ENCODE data around the gene SS18L1. TPM values are rescaled to one million over a fixed set of nuclear protein-coding genes. Genes with fewer than 3 reads are reported as not detected.

Gene SS18L1
- total RNA-seq, 4 donors from 2014 or later: 12.4 to 23.1 (median 13.7) TPM

DNA sequence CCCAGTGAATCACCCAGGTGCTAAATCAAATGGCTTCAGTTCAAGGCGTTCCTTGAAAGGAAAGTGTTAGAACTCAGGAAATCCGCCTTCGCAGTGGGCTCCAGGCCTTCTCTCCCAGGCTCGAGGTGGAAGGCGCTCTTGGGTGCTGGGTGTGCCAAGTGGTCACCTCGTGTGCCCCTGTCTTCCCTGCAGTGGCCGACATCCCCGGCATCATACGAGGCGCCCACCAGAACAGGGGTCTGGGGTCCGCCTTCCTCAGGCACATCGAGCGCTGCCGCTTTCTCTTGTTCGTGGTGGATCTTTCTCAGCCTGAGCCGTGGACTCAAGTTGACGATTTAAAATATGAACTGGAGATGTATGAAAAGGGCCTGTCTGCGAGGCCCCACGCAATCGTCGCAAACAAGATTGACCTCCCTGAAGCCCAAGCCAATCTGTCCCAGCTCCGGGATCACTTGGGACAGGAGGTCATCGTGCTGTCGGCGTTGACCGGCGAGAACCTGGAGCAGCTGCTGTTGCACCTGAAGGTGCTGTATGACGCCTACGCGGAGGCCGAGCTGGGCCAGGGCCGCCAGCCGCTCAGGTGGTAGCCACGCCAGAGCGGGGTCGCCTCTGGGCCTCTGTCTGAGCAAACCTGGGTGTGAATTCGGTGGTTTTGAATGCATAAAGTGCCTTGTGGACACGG is 57.1 kb downstream of the SS18L1 start:
- Histone ChIP-seq H3K4me3 (no peak overlapping the region), H3K36me3 (peaks cover 0 to 90% (median 11%) of the 10 kb centered on the region in 3 donors), H3K27ac (no peak overlapping the region), H3K27me3 (no peaks in the 10 kb centered on the region), H3K9me3 (no peaks in the 10 kb centered on the region), H3K4me1 (no peaks in the 10 kb centered on the region)
- DNase-seq (ENCODE audit: low spot score in 2 of 2): no peak
- TF ChIP-seq EP300 (IDR thresholded peaks at IDR 0.05) (no peak), POLR2A (IDR thresholded peaks at IDR 0.05) (no peak)
- TF ChIP-seq, protein P1, sequence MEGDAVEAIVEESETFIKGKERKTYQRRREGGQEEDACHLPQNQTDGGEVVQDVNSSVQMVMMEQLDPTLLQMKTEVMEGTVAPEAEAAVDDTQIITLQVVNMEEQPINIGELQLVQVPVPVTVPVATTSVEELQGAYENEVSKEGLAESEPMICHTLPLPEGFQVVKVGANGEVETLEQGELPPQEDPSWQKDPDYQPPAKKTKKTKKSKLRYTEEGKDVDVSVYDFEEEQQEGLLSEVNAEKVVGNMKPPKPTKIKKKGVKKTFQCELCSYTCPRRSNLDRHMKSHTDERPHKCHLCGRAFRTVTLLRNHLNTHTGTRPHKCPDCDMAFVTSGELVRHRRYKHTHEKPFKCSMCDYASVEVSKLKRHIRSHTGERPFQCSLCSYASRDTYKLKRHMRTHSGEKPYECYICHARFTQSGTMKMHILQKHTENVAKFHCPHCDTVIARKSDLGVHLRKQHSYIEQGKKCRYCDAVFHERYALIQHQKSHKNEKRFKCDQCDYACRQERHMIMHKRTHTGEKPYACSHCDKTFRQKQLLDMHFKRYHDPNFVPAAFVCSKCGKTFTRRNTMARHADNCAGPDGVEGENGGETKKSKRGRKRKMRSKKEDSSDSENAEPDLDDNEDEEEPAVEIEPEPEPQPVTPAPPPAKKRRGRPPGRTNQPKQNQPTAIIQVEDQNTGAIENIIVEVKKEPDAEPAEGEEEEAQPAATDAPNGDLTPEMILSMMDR (IDR thresholded peaks at IDR 0.05): no peak
- WGBS, 2 donors: 90 to 93% methylated on average over 28 to 37 of the region's 38 CpGs

DNA sequence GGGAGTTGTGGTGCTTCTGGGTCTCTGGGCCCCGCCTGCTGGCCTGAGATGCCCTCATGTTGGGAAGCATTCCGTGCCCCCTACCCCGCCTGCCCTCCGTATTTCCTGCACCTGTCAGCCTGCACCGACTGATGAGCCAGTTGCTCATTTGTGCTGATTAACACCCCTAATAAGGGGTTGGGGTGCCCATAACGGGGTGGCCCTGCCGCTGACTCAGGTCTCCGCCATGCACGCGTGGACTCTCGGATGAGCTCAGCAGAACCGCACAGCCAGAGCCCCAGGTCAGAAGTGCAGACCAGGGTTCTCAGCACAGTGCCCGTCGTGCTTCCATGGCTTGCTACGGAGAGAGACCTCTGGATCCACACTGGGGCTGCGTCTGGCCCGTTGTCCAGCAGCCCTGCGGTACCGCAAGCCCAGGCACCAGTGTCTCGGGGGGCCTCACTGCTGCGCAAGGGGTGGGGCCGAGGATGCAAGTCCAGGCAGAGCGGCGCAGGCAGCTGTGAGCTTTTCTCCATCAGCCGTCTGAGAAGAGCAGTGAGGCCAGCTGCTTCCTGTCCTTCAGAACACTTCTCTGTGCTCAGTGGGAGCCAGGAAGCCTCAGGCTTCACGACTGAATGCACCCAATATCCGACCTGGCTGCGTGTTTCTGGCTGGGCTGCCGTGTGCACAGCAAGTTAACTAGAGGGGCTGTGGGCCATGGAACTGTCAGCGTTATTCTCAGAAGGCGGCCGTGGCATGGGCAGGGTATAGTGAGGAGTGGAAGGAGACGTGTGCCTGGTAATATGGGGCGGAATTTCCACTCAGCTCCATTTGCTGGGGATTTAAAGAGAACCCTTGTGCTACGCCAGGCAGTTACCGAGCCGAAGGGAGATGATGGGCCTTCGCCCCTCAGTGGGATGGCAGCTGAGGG is 57.9 kb downstream of the SS18L1 start:
- Histone ChIP-seq H3K36me3 (peaks cover 0 to 82% (median 11%) of the 10 kb centered on the region in 3 donors), H3K4me1 (no peaks in the 10 kb centered on the region), H3K27ac (no peak overlapping the region), H3K27me3 (no peaks in the 10 kb centered on the region), H3K4me3 (no peak overlapping the region), H3K9me3 (no peaks in the 10 kb centered on the region)
- no peak for DNase-seq (ENCODE audit: low spot score in 2 of 2)
- TF ChIP-seq POLR2A (IDR thresholded peaks at IDR 0.05) (no peak), EP300 (IDR thresholded peaks at IDR 0.05) (no peak)
- TF ChIP-seq, protein P1 (IDR thresholded peaks at IDR 0.05): no peak
- 90% methylated on average over 33 of the region's 38 CpGs for WGBS, 2 donors

DNA sequence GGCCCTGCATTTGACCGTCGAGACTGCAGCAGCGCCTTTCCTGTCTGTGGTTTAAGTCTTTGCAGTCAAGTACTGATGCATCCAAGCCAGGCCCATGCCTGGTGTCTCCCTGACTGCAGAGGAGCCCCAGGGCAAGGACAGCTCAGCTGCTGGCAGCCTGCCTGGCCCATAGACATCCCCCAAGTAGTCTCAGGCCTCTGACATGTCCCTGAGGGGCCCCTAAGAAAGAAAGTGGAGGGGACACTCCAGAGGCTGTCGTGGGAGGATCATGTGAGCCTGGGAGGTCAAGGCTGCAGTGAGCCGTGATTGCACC is 58.5 kb downstream of the SS18L1 start:
- Histone ChIP-seq H3K4me1 (peaks cover 0 to under 1% (median 0%) of the 10 kb centered on the region in 4 donors), H3K27ac (no peak overlapping the region), H3K4me3 (no peak overlapping the region), H3K9me3 (no peaks in the 10 kb centered on the region), H3K36me3 (peaks cover 0 to 76% (median 11%) of the 10 kb centered on the region in 3 donors), H3K27me3 (no peaks in the 10 kb centered on the region)
- no peak for TF ChIP-seq POLR2A (IDR thresholded peaks at IDR 0.05)
- no peak for TF ChIP-seq EP300 (IDR thresholded peaks at IDR 0.05)
- TF ChIP-seq, protein P1 (IDR thresholded peaks at IDR 0.05): no peak
- DNase-seq (ENCODE audit: low spot score in 2 of 2): no peak
- WGBS, 2 donors: 57 to 82% methylated on average over 4 to 5 of the region's 5 CpGs

DNA sequence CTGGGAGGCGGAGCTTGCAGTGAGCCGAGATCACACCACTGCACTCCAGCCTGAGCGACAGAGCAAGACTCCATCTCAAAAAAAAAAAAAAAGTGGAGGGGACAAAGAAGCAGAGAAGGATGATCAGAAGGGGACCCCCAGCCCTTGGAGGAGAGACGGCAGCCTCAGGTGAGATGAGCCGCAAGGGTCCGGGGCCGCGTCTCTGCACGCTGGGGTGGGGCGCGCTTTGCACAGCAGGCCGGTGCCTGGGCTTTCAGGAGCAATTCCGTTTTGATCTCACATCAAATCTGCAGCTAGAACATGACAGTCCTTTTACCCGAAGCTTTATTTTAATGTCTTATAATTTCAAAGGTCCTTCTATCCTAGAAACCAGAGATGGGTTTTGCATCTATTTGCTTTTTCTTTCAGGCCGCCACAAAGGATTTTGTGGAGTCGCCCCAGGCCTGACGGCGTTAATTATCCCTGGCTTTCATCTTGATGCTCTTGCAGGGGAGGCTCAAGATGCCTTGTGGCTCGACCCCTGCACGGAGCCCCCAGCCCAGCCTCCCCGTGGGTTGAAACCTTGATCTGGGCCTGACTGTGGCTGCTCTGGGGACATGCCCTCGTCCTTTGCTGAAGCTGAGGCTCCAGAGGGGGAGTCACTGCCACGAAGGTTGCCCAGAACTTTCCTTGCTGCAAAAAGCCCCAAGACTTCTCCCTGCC is 59.3 kb downstream of the SS18L1 start:
- TF ChIP-seq POLR2A (IDR thresholded peaks at IDR 0.05) (no peak), EP300 (IDR thresholded peaks at IDR 0.05) (no peak)
- TF ChIP-seq, protein P1 (IDR thresholded peaks at IDR 0.05): no peak
- Histone ChIP-seq H3K4me3 (no peak overlapping the region), H3K36me3 (peaks cover 0 to 75% (median 11%) of the 10 kb centered on the region in 3 donors), H3K9me3 (no peaks in the 10 kb centered on the region), H3K27me3 (no peaks in the 10 kb centered on the region), H3K4me1 (peaks cover 0 to 7% (median 0%) of the 10 kb centered on the region in 4 donors), H3K27ac (no peak overlapping the region)
- 79 to 83% methylated on average over 23 of the region's 23 CpGs for WGBS, 2 donors
- DNase-seq (ENCODE audit: low spot score in 2 of 2): no peak
